ENCODE data around the gene SLC12A4. TPM values are rescaled to one million over a fixed set of nuclear protein-coding genes. Genes with fewer than 3 reads are reported as not detected.
"Not testable (repeated sequence)": the region's sequence is repeated elsewhere in the genome, so short reads cannot be mapped to it uniquely, and the experiment has no call there.

Gene SLC12A4
- total RNA-seq, 1 donor = 79.3 TPM

DNA sequence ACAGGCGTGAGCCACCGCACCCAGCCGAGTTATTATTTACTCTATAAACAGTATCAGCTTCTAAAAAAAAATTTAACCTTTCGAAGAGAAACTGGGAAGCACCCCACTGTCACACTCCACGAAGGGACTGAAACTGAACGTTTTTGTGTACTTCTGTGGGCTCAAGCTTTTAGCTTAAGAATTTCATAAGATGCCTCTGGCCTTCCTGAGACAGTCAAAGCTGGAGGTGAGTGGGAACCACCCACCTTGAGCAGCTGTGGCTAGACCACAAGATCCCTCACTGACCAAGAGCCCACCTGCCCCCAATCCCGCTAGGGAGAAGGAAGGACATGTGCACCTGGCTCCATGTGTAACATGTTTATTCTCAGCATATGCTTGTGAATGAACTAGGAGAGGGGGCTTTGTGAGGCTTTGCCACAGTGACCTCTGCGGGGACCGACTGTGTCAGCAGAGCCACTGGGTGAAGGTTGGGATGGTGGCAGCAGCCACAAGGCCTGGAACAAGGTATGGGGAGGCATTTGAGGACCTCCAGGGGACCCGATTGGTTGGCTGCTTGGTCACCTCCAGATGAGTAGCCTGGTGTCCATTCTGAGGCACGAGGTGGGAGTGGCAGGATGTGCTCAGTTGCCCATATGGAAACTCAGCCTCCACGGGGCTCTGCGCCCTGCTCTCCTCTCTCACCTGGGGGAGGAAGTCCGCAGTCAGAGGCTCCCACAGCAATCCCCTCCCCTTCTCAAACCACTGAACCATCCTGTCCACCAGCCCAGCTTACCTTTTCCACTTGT lies 7.1 kb upstream of the SLC12A4 start:
- no peak for DNase-seq (ENCODE audit: insufficient read length, low spot score, missing footprints)
- Histone ChIP-seq H3K27ac (ENCODE audit: low read depth, low read length) (no peak overlapping the region), H3K4me2 (ENCODE audit: insufficient read depth, low read length) (no peak overlapping the region), H3K79me2 (ENCODE audit: insufficient read depth, low read length) (no peaks in the 10 kb centered on the region), H4K20me1 (ENCODE audit: insufficient read depth, low read length) (no peaks in the 10 kb centered on the region), H3K27me3 (ENCODE audit: insufficient read depth, low read length) (no peaks in the 10 kb centered on the region), H2AFZ (ENCODE audit: low read length) (no peak overlapping the region), H3K9me3 (ENCODE audit: low read depth, low read length) (no peaks in the 10 kb centered on the region), H3K4me3 (ENCODE audit: insufficient read depth, low read length) (no peak overlapping the region), H3K4me1 (ENCODE audit: insufficient read depth, low read length) (no peaks in the 10 kb centered on the region), H3K36me3 (ENCODE audit: insufficient read depth, low read length) (no peaks in the 10 kb centered on the region)
- TF ChIP-seq, protein P1, sequence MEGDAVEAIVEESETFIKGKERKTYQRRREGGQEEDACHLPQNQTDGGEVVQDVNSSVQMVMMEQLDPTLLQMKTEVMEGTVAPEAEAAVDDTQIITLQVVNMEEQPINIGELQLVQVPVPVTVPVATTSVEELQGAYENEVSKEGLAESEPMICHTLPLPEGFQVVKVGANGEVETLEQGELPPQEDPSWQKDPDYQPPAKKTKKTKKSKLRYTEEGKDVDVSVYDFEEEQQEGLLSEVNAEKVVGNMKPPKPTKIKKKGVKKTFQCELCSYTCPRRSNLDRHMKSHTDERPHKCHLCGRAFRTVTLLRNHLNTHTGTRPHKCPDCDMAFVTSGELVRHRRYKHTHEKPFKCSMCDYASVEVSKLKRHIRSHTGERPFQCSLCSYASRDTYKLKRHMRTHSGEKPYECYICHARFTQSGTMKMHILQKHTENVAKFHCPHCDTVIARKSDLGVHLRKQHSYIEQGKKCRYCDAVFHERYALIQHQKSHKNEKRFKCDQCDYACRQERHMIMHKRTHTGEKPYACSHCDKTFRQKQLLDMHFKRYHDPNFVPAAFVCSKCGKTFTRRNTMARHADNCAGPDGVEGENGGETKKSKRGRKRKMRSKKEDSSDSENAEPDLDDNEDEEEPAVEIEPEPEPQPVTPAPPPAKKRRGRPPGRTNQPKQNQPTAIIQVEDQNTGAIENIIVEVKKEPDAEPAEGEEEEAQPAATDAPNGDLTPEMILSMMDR (IDR thresholded peaks at IDR 0.05; ENCODE audit: extremely low read depth, low read depth, low read length) = no peak

GRCh38 chr16:67972285-67972684 lies 3.8 kb upstream of the SLC12A4 start:
- peaks cover 10% of the 10 kb centered on the region for H3K79me2 ChIP-seq (ENCODE audit: insufficient read depth, low read length)
- H3K4me3 ChIP-seq (ENCODE audit: insufficient read depth, low read length); H3K27ac ChIP-seq (ENCODE audit: low read depth, low read length); H3K4me2 ChIP-seq (ENCODE audit: insufficient read depth, low read length); H3K4me1 ChIP-seq (ENCODE audit: insufficient read depth, low read length); DNase-seq (ENCODE audit: insufficient read length, low spot score, missing footprints); H4K20me1 ChIP-seq (ENCODE audit: insufficient read depth, low read length); H3K36me3 ChIP-seq (ENCODE audit: insufficient read depth, low read length); H2AFZ ChIP-seq (ENCODE audit: low read length); H3K27me3 ChIP-seq (ENCODE audit: insufficient read depth, low read length); H3K9me3 ChIP-seq (ENCODE audit: low read depth, low read length): not testable (repeated sequence)

DNA sequence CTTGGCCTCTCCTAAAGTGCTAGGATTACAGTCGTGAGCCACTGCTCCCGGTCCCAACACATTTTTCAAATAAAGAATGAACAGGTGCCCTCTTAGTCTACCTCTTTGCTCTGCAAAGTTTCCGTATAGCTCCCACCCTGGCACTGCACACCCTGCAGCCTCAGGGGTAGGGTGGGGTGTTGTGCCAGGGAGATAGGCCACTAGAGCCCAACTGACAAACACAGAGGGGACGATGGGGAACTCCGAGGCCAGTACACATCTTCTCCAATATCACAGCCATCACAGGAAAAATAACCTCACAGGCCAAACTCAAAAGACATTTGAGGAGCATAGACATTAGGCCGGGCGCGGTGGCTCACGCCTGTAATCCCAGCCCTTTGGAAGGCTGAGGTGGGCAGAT lies 2.7 kb upstream of the SLC12A4 start:
- TF ChIP-seq, protein P1 (IDR thresholded peaks at IDR 0.05; ENCODE audit: extremely low read depth, low read depth, low read length) = no peak
- no peak overlapping the region for H3K4me2 ChIP-seq (ENCODE audit: insufficient read depth, low read length)
- peaks cover 22% of the 10 kb centered on the region for H3K79me2 ChIP-seq (ENCODE audit: insufficient read depth, low read length)
- DNase-seq (ENCODE audit: insufficient read length, low spot score, missing footprints) = no peak
- H3K36me3 ChIP-seq (ENCODE audit: insufficient read depth, low read length) = no peaks in the 10 kb centered on the region
- H3K27me3 ChIP-seq (ENCODE audit: insufficient read depth, low read length) = no peaks in the 10 kb centered on the region
- H3K27ac ChIP-seq (ENCODE audit: low read depth, low read length) = no peak overlapping the region
- H2AFZ ChIP-seq (ENCODE audit: low read length) = no peak overlapping the region
- H3K4me3 ChIP-seq (ENCODE audit: insufficient read depth, low read length) = no peak overlapping the region
- peaks cover 17% of the 10 kb centered on the region for H4K20me1 ChIP-seq (ENCODE audit: insufficient read depth, low read length)
- no peaks in the 10 kb centered on the region for H3K9me3 ChIP-seq (ENCODE audit: low read depth, low read length)
- peaks cover 17% of the 10 kb centered on the region for H3K4me1 ChIP-seq (ENCODE audit: insufficient read depth, low read length)

DNA sequence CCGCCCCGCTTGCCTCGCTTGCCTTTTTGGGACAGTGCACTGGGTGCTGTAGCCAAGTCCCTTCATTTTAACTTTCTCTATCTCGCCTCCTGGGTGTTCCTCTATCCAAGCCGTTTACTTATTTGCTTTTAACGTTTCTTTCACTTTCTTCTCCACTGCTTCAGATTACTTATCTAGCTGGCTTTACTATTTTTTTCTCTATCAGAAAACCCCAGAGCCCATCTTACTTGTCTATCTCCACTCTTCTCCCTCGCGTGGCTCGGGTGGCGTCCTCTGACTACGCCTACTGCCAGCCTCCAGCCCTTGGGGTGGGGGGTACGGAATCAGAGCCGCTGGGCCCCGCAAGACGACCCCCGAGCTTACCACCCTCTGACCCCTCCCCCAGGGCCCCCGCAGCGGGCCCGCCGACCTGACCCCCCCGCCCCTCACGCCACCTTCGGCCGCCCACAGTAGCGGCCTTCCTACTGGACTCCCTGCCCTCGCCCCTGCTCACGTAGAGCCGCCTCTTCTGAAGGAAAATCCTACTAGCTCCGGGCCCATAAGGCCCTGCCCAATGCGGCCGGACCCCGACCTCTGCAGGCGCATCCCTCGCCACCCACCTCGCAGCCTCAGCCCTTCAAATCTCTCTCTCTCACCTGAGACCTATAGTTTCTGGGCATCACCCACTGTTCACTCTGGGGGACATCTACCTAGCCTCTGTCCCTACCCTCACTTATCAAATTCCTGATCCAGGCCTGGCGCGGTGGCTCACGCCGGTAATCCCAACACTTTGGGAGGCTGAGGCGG lies 1.0 kb upstream of the SLC12A4 start:
- Histone ChIP-seq H3K79me2 (ENCODE audit: insufficient read depth, low read length) (peaks cover 38% of the 10 kb centered on the region), H3K36me3 (ENCODE audit: insufficient read depth, low read length) (peaks cover 8% of the 10 kb centered on the region), H2AFZ (ENCODE audit: low read length) (peak overlapping the region; percentile 95), H3K4me1 (ENCODE audit: insufficient read depth, low read length) (peaks cover 30% of the 10 kb centered on the region), H3K4me2 (ENCODE audit: insufficient read depth, low read length) (peak overlapping the region; percentile 96), H3K27ac (ENCODE audit: low read depth, low read length) (no peak overlapping the region), H3K27me3 (ENCODE audit: insufficient read depth, low read length) (no peaks in the 10 kb centered on the region), H3K4me3 (ENCODE audit: insufficient read depth, low read length) (peak overlapping the region; percentile 94), H3K9me3 (ENCODE audit: low read depth, low read length) (no peaks in the 10 kb centered on the region), H4K20me1 (ENCODE audit: insufficient read depth, low read length) (peaks cover 32% of the 10 kb centered on the region)
- DNase-seq (ENCODE audit: insufficient read length, low spot score, missing footprints) = peak; percentile 90
- TF ChIP-seq, protein P1 (IDR thresholded peaks at IDR 0.05; ENCODE audit: extremely low read depth, low read depth, low read length) = no peak

Measured in osteoblast (primary cell).